ENCODE data around the gene PLCB3.
A peak's percentile ranks its signal among the peaks of the same experiment; 100 is the strongest.

Gene PLCB3

GRCh38 chr11:64203421-64204079, 47.8 kb upstream of the PLCB3 start:
- H3K27ac ChIP-seq (ENCODE audit: low read length) = no peak overlapping the region
- H3K9ac ChIP-seq (ENCODE audit: low read length) = no peak overlapping the region
- no peaks in the 10 kb centered on the region; the same call in none of the 2 replicates for H3F3A ChIP-seq (ENCODE audit: insufficient read depth, low read length)
- H3K27me3 ChIP-seq (replicated peaks; ENCODE audit: insufficient read depth, low read length) = no peaks in the 10 kb centered on the region
- TF ChIP-seq EZH2phosphoT487 (IDR thresholded peaks at IDR 0.05; ENCODE audit: low read length) = no peak
- TF ChIP-seq EZH2 (optimal IDR thresholded peaks at IDR 0.05; ENCODE audit: low read depth, low read length) = no peak
- TF ChIP-seq, protein P1, sequence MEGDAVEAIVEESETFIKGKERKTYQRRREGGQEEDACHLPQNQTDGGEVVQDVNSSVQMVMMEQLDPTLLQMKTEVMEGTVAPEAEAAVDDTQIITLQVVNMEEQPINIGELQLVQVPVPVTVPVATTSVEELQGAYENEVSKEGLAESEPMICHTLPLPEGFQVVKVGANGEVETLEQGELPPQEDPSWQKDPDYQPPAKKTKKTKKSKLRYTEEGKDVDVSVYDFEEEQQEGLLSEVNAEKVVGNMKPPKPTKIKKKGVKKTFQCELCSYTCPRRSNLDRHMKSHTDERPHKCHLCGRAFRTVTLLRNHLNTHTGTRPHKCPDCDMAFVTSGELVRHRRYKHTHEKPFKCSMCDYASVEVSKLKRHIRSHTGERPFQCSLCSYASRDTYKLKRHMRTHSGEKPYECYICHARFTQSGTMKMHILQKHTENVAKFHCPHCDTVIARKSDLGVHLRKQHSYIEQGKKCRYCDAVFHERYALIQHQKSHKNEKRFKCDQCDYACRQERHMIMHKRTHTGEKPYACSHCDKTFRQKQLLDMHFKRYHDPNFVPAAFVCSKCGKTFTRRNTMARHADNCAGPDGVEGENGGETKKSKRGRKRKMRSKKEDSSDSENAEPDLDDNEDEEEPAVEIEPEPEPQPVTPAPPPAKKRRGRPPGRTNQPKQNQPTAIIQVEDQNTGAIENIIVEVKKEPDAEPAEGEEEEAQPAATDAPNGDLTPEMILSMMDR (IDR thresholded peaks at IDR 0.05; ENCODE audit: low read length) = no peak
- peaks cover 20% of the 10 kb centered on the region; the same call in 1 of the 2 replicates for H3K36me3 ChIP-seq (replicated peaks; ENCODE audit: insufficient read depth, low read length)
- H4K20me1 ChIP-seq (ENCODE audit: insufficient read depth, low read length) = no peaks in the 10 kb centered on the region
- no peak overlapping the region for H3K4me3 ChIP-seq (ENCODE audit: low read length)
- no peak overlapping the region for H3K4me2 ChIP-seq (ENCODE audit: low read depth, low read length)
- no peak overlapping the region for H2AFZ ChIP-seq (ENCODE audit: low read length)
- no peak for DNase-seq
- no peaks in the 10 kb centered on the region for H3K9me3 ChIP-seq (replicated peaks; ENCODE audit: insufficient read depth, low read length)
- peaks cover 42% of the 10 kb centered on the region for H3K79me2 ChIP-seq (ENCODE audit: low read length)
- no peaks in the 10 kb centered on the region for H3K9me2 ChIP-seq (replicated peaks; ENCODE audit: insufficient read depth, low read length)
- peaks cover 10% of the 10 kb centered on the region for H3K4me1 ChIP-seq (ENCODE audit: low read length)

DNA sequence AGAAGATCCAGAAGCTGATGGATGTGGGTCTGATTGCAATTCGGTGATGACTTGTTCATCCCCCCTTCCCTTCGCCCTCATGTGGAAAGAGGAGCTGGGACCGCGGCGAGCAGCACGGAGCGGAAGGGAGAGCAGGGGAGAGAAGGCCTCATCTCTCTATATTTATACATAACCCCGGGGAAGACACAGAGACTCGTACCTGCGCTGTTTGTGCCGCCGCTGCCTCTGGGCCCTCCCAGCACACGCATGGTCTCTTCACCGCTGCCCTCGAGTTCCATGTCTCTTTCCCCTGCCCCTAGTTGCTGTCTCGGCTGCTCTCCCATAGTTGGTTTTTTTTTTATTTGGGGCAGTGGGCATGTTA, 47.3 kb upstream of the PLCB3 start:
- Histone ChIP-seq H3K36me3 (replicated peaks; ENCODE audit: insufficient read depth, low read length) (peaks cover 17% of the 10 kb centered on the region; the same call in 1 of the 2 replicates), H3K9me3 (replicated peaks; ENCODE audit: insufficient read depth, low read length) (no peaks in the 10 kb centered on the region), H4K20me1 (ENCODE audit: insufficient read depth, low read length) (no peaks in the 10 kb centered on the region), H3K9ac (ENCODE audit: low read length) (no peak overlapping the region), H3K4me1 (ENCODE audit: low read length) (peaks cover 10% of the 10 kb centered on the region), H3F3A (ENCODE audit: insufficient read depth, low read length) (no peaks in the 10 kb centered on the region; the same call in none of the 2 replicates), H2AFZ (ENCODE audit: low read length) (no peak overlapping the region), H3K27me3 (replicated peaks; ENCODE audit: insufficient read depth, low read length) (no peaks in the 10 kb centered on the region), H3K4me3 (ENCODE audit: low read length) (no peak overlapping the region), H3K9me2 (replicated peaks; ENCODE audit: insufficient read depth, low read length) (no peaks in the 10 kb centered on the region), H3K4me2 (ENCODE audit: low read depth, low read length) (no peak overlapping the region), H3K79me2 (ENCODE audit: low read length) (peaks cover 37% of the 10 kb centered on the region), H3K27ac (ENCODE audit: low read length) (no peak overlapping the region)
- TF ChIP-seq, protein P1 (IDR thresholded peaks at IDR 0.05; ENCODE audit: low read length) = no peak
- TF ChIP-seq EZH2 (optimal IDR thresholded peaks at IDR 0.05; ENCODE audit: low read depth, low read length) (no peak), EZH2phosphoT487 (IDR thresholded peaks at IDR 0.05; ENCODE audit: low read length) (no peak)
- no peak for DNase-seq

DNA sequence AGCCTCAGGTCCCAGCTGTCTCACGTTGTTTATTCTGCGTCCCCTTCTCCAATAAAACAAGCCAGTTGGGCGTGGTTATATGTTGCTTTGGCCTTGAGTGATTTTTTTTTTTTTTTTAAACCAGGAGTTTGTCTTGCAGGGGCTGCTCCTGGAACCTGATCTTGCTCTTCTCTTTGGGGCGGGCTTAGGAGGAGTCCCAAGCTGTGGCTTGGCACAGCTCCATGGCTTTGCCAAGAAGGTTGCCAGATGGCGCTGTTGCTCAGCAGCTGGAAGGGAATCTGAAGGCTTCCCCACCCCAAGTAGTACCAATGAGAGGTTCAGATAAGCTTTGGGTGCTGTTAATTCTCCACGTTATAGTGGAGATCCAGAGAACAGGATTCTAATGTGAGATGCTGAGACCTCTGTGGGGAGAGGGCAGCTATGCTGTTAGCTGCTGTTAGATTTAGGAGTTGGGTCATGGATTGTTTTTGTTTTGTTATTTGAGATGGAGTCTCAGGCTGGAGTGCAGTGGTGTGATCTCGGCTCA, 46.8 kb upstream of the PLCB3 start:
- TF ChIP-seq, protein P1 (IDR thresholded peaks at IDR 0.05; ENCODE audit: low read length) = peak; percentile 71
- no peak for TF ChIP-seq EZH2phosphoT487 (IDR thresholded peaks at IDR 0.05; ENCODE audit: low read length)
- Histone ChIP-seq H3K9me2 (replicated peaks; ENCODE audit: insufficient read depth, low read length) (no peaks in the 10 kb centered on the region), H3F3A (ENCODE audit: insufficient read depth, low read length) (no peaks in the 10 kb centered on the region; the same call in none of the 2 replicates), H3K9me3 (replicated peaks; ENCODE audit: insufficient read depth, low read length) (no peaks in the 10 kb centered on the region), H3K79me2 (ENCODE audit: low read length) (peaks cover 37% of the 10 kb centered on the region), H4K20me1 (ENCODE audit: insufficient read depth, low read length) (no peaks in the 10 kb centered on the region), H3K27me3 (replicated peaks; ENCODE audit: insufficient read depth, low read length) (no peaks in the 10 kb centered on the region), H2AFZ (ENCODE audit: low read length) (no peak overlapping the region), H3K4me1 (ENCODE audit: low read length) (peaks cover 10% of the 10 kb centered on the region), H3K4me2 (ENCODE audit: low read depth, low read length) (no peak overlapping the region), H3K36me3 (replicated peaks; ENCODE audit: insufficient read depth, low read length) (peaks cover 17% of the 10 kb centered on the region; the same call in 1 of the 2 replicates), H3K27ac (ENCODE audit: low read length) (no peak overlapping the region), H3K4me3 (ENCODE audit: low read length) (no peak overlapping the region), H3K9ac (ENCODE audit: low read length) (no peak overlapping the region)
- peak; percentile 65 for DNase-seq

Measured in MM.1S (cell line).